Endothelial cell of umbilical vein (primary cell): Measurements from ENCODE around the gene LRFN2. TPM values are rescaled to one million over a fixed set of nuclear protein-coding genes. Genes with fewer than 3 reads are reported as not detected.

ENCODE experiments used
- BruUV-seq: library from RNA; stranded (reverse); fragments of 400-500 nt; replicated peaks from 2 replicates; lab custom pipeline; 2021; lab: Mats Ljungman, UMichigan
- CTCF ChIA-PET: fragments of 300-600, 350-600 bp; sonication (Branson Sonifier 250); formaldehyde crosslinking; loops from one replicate; lab custom pipeline; 2021; ENCODE audit warnings: antibody characterized with exemption, inconsistent platforms; lab: Charles Lee
- POLR2A ChIA-PET: fragments of 300-600, 350-600 bp; sonication (Branson Sonifier 250); formaldehyde crosslinking; loops from one replicate; lab custom pipeline; 2021; ENCODE audit warnings: antibody characterized with exemption, inconsistent platforms; lab: Charles Lee
- DNase-seq: peaks from one replicate; pipeline ENCODE4 v3.0.0-alpha.2; 2011; ENCODE audit warnings: low read depth, low spot score
- FAIRE-seq: peaks from 2 replicates; lab custom pipeline; 2011; peaks lifted over from hg19 to GRCh38; lab: Jason Lieb, UNC
- H2AFZ ChIP-seq: 2 replicates; pipeline ENCODE4 v1.6.0; 2012; ENCODE audit warnings: low read depth, low read length, control low read depth, inconsistent platforms
- H3K27ac ChIP-seq: 2 replicates; pipeline ENCODE4 v1.5.1; 2011; ENCODE audit warnings: low read depth, mild to moderate bottlenecking, control low read depth, low read length, moderate library complexity; ENCODE audit not compliant: insufficient read depth
- H3K27me3 ChIP-seq, 2 experiments: 2 replicates each; pipeline versions ENCODE4 v1.6.0 to v1.6.1; 2011; ENCODE audit warnings: low read length in 2 of 2, mixed read lengths in 1 of 2; ENCODE audit not compliant: control insufficient read depth in 2 of 2, insufficient read depth in 2 of 2
- H3K36me3 ChIP-seq, 2 experiments: 2 replicates in 1 of 2; 3 replicates in 1 of 2; pipeline ENCODE4 v1.5.1; 2011; ENCODE audit warnings: low read length in 2 of 2, mild to moderate bottlenecking in 1 of 2, moderate library complexity in 1 of 2; ENCODE audit not compliant: control insufficient read depth in 2 of 2, insufficient read depth in 2 of 2; ENCODE audit errors: extremely low read depth in 1 of 2
- H3K4me1 ChIP-seq: 3 replicates; pipeline ENCODE4 v1.5.1; 2011; ENCODE audit warnings: mild to moderate bottlenecking, low read length; ENCODE audit not compliant: control insufficient read depth, insufficient read depth; ENCODE audit errors: extremely low read depth
- H3K4me2 ChIP-seq: 2 replicates; pipeline ENCODE4 v1.6.1; 2011; ENCODE audit warnings: low read length, control low read depth, mixed read lengths; ENCODE audit not compliant: insufficient read depth
- H3K4me3 ChIP-seq, 3 experiments: fragments of 200-600 bp in 1 of 3; sonication (generic), shearing (Covaris generic) in 1 of 3; replicated peaks in 1 of 3; 2 replicates each; pipeline ENCODE4 v1.5.1; 2011 to 2016; ENCODE audit warnings: control low read depth in 3 of 3, low read length in 3 of 3, mild to moderate bottlenecking in 2 of 3, inconsistent platforms in 1 of 3, low read depth in 1 of 3, moderate library complexity in 1 of 3; ENCODE audit not compliant: insufficient read depth in 1 of 3
- H3K79me2 ChIP-seq: 2 replicates; pipeline ENCODE4 v1.6.0; 2012; ENCODE audit warnings: low read length, inconsistent platforms; ENCODE audit not compliant: control insufficient read depth, insufficient read depth
- H3K9ac ChIP-seq: replicated peaks from 2 replicates; pipeline ENCODE3; 2011; ENCODE audit warnings: low read length, control low read depth; ENCODE audit not compliant: insufficient read depth; ENCODE audit errors: extremely low read depth
- H3K9me1 ChIP-seq: replicated peaks from 3 replicates; pipeline ENCODE4 v1.6.0; 2011; ENCODE audit warnings: mild to moderate bottlenecking, low read length; ENCODE audit not compliant: control insufficient read depth, insufficient read depth; ENCODE audit errors: extremely low read depth
- H3K9me3 ChIP-seq: replicated peaks from 2 replicates; pipeline ENCODE4 v1.5.1; 2012; ENCODE audit warnings: low read length, inconsistent platforms; ENCODE audit not compliant: control insufficient read depth, insufficient read depth
- H4K20me1 ChIP-seq: replicated peaks from 2 replicates; pipeline ENCODE3; 2011; ENCODE audit warnings: mild to moderate bottlenecking, low read length; ENCODE audit not compliant: control insufficient read depth, insufficient read depth; ENCODE audit errors: extremely low read depth
- EZH2 ChIP-seq: IDR thresholded peaks from 2 replicates; pipeline ENCODE4 v1.6.1; 2012; ENCODE audit warnings: borderline replicate concordance, low read depth, mild to moderate bottlenecking, moderate library complexity, low read length, inconsistent platforms; ENCODE audit not compliant: severe bottlenecking
- FOS ChIP-seq: IDR thresholded peaks from 2 replicates; pipeline ENCODE4 v1.6.1; 2011; ENCODE audit warnings: mild to moderate bottlenecking, low read length, moderate library complexity, borderline replicate concordance; ENCODE audit not compliant: insufficient read depth
- GATA2 ChIP-seq: IDR thresholded peaks from 2 replicates; pipeline ENCODE4 v1.7.0; 2011; ENCODE audit warnings: low read depth, mild to moderate bottlenecking, moderate library complexity, mixed read lengths, low read length; ENCODE audit not compliant: insufficient read length, insufficient read depth
- JUN ChIP-seq: IDR thresholded peaks from 2 replicates; pipeline ENCODE4 v1.6.1; 2011; ENCODE audit warnings: borderline replicate concordance, low read depth; ENCODE audit not compliant: insufficient read length, insufficient read depth
- MAX ChIP-seq: IDR thresholded peaks from 2 replicates; pipeline ENCODE4 v1.6.1; 2011; ENCODE audit not compliant: insufficient read depth, insufficient read length
- MYC ChIP-seq: IDR thresholded peaks from one replicate; pipeline ENCODE4 v1.6.1; 2011; ENCODE audit warnings: mild to moderate bottlenecking, low read depth, low read length
- POLR2A ChIP-seq: IDR thresholded peaks from 2 replicates; pipeline ENCODE4 v1.6.1; 2012; ENCODE audit warnings: low read depth, mild to moderate bottlenecking, control low read depth, low read length
- POLR2AphosphoS5 ChIP-seq: IDR thresholded peaks from 2 replicates; pipeline ENCODE4 v1.6.1; 2012; ENCODE audit warnings: low read depth, mild to moderate bottlenecking, control low read depth, low read length, moderate library complexity; ENCODE audit not compliant: insufficient read depth
- dilution Hi-C: fragments of 300-500 bp; cut with MboI; formaldehyde crosslinking; loops from one replicate; pipeline ENCODE4 v1.15.0; 2019; ENCODE audit warnings: low sequenced_read_pairs; ENCODE audit not compliant: extremely low pct_ligation_motif_present
- intact Hi-C: fragments of 100-400 bp; cut with micrococcal nuclease; formaldehyde crosslinking; loops from one replicate; pipeline ENCODE4 v1.10.0; 2022
- polyA plus RNA-seq, 4 experiments: library from polyadenylated mRNA; depleted of rRNA in 3 of 4; stranded (reverse) in 3 of 4; unstranded in 1 of 4; fragments of >200 nt; gene quantifications; 2 replicates each; pipeline versions ENCODE4 v1.2.1 to v1.2.3, GENCODE V29; 2011 to 2012; ENCODE audit warnings: missing spikeins in 1 of 4
- total RNA-seq: library from RNA; stranded (reverse); gene quantifications from 2 replicates; pipeline ENCODE4 v1.2.3, GENCODE V29; 2021
- TF ChIP-seq, protein P1 (sequence below), 2 donors: IDR thresholded peaks; 1 replicate in 1 of 2; 2 replicates in 1 of 2; pipeline ENCODE4 v1.5.1; 2011; ENCODE audit warnings: low read length in 2 of 2, mild to moderate bottlenecking in 2 of 2, moderate library complexity in 2 of 2, control low read depth in 1 of 2, inconsistent platforms in 1 of 2, low read depth in 1 of 2; ENCODE audit not compliant: insufficient read depth in 1 of 2; ENCODE audit errors: extremely low read depth in 1 of 2

LRFN2 gene
- total and polyA plus RNA-seq, 2 donors (not counting 3 experiments of a cell fraction or from before 2014, with no cell fraction given), result not detected

GRCh38 chr6:40529919-40530318 is 57.2 kb downstream of the LRFN2 start:
- no peaks in the 10 kb centered on the region for H3K27me3 ChIP-seq
- no peak for DNase-seq
- no peaks in the 10 kb centered on the region for H3K36me3 ChIP-seq
- dilution Hi-C loops, result no loop called here
- H2AFZ ChIP-seq, result no peak overlapping the region
- TF ChIP-seq MYC (no peak), FOS (no peak), JUN (no peak), GATA2 (no peak), POLR2A (no peak), EZH2 (no peak), MAX (no peak), POLR2AphosphoS5 (no peak)
- TF ChIP-seq, protein P1, sequence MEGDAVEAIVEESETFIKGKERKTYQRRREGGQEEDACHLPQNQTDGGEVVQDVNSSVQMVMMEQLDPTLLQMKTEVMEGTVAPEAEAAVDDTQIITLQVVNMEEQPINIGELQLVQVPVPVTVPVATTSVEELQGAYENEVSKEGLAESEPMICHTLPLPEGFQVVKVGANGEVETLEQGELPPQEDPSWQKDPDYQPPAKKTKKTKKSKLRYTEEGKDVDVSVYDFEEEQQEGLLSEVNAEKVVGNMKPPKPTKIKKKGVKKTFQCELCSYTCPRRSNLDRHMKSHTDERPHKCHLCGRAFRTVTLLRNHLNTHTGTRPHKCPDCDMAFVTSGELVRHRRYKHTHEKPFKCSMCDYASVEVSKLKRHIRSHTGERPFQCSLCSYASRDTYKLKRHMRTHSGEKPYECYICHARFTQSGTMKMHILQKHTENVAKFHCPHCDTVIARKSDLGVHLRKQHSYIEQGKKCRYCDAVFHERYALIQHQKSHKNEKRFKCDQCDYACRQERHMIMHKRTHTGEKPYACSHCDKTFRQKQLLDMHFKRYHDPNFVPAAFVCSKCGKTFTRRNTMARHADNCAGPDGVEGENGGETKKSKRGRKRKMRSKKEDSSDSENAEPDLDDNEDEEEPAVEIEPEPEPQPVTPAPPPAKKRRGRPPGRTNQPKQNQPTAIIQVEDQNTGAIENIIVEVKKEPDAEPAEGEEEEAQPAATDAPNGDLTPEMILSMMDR (IDR thresholded peaks at IDR 0.05; ENCODE audit: extremely low read depth in 1 of 2, insufficient read depth in 1 of 2, low read depth in 1 of 2, low read length in 2 of 2), result no peak
- no peak for FAIRE-seq
- no peak overlapping the region for H3K4me3 ChIP-seq
- H3K4me1 ChIP-seq, result no peaks in the 10 kb centered on the region
- no peaks in the 10 kb centered on the region for H4K20me1 ChIP-seq
- no peaks in the 10 kb centered on the region for H3K79me2 ChIP-seq
- H3K4me2 ChIP-seq, result no peak overlapping the region
- H3K9me3 ChIP-seq, result no peaks in the 10 kb centered on the region
- H3K27ac ChIP-seq, result no peak overlapping the region
- ChIA-PET POLR2A (no interaction called here), CTCF (interaction anchor here (1.2 kb wide), 1 partner anchor 14 kb away, joined by 3 read pairs; no protein-coding TSS in a partner anchor)
- intact Hi-C loops, result no loop called here
- H3K9ac ChIP-seq, result no peak overlapping the region
- BruUV-seq, result no TSS peak
- H3K9me1 ChIP-seq, result no peaks in the 10 kb centered on the region
